ENCODE data around the gene TRABD2B.
A peak's percentile ranks its signal among the peaks of the same experiment; 100 is the strongest.

TRABD2B gene

DNA sequence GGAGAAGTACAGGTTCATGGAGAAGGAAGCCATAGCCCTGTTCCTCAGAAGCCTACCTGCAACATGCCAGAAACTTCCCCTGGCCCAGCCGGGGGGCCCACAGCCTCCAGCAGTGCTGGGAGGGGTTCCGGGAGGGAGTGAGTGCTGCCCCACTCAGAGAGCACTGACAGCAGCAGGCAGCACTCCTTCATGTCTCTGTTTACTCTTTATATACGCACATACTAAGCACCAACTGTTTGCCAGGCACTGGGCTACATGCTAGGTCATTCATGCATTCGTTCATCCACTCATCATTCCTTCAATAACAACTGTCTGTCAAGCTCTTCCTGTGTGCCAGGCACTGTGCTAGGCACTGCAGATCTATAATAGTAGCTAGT lies 120.6 kb downstream of the TRABD2B start:
- Histone ChIP-seq H3K9me3 (ENCODE audit: control insufficient read depth, low read length) (no peaks in the 10 kb centered on the region), H2AFZ (ENCODE audit: low read depth, low read length) (no peak overlapping the region), H3K23ac (ENCODE audit: low read length in 2 of 2) (no peak overlapping the region), H3K4me3 (ENCODE audit: insufficient read depth in 1 of 2, low read depth in 1 of 2, low read length in 2 of 2) (no peak overlapping the region), H3K14ac (ENCODE audit: low read length in 2 of 2) (no peak overlapping the region), H3K4me1 (ENCODE audit: control insufficient read depth, insufficient read depth, low read depth, low read length) (peaks cover 9% of the 10 kb centered on the region), H3K27me3 (ENCODE audit: control insufficient read depth in 1 of 2, insufficient read depth in 1 of 2, low read length in 2 of 2) (peaks cover 0 to 11% of the 10 kb centered on the region in 2 experiments), H3K18ac (ENCODE audit: low read depth in 1 of 2, low read length in 2 of 2) (no peak overlapping the region), H3K27ac (ENCODE audit: low read length, poor library complexity, severe bottlenecking) (no peak overlapping the region), H4K91ac (ENCODE audit: low read length) (no peak overlapping the region), H3K9ac (ENCODE audit: low read length) (no peak overlapping the region), H3K79me1 (replicated peaks; ENCODE audit: low read length, poor library complexity, severe bottlenecking) (no peaks in the 10 kb centered on the region), H2BK12ac (ENCODE audit: low read length in 2 of 2) (no peak overlapping the region), H2BK5ac (ENCODE audit: low read depth, low read length, poor library complexity, severe bottlenecking) (no peak overlapping the region), H2BK120ac (ENCODE audit: low read depth, low read length) (no peak overlapping the region), H3K4ac (ENCODE audit: low read depth in 1 of 2, low read length in 2 of 2) (no peak overlapping the region), H2AK5ac (ENCODE audit: low read length, severe bottlenecking) (no peak overlapping the region), H4K8ac (ENCODE audit: low read length) (no peak overlapping the region), H3K4me2 (ENCODE audit: low read length, poor library complexity, severe bottlenecking) (no peak overlapping the region), H2BK15ac (ENCODE audit: low read depth, poor library complexity, severe bottlenecking) (no peak overlapping the region), H3K36me3 (ENCODE audit: control insufficient read depth in 1 of 2, insufficient read depth in 2 of 2, low read depth in 1 of 2, low read length in 2 of 2) (no peaks in the 10 kb centered on the region)
- WGBS, result 72% methylated on average over 4 of the region's 4 CpGs
- no peak for DNase-seq

DNA sequence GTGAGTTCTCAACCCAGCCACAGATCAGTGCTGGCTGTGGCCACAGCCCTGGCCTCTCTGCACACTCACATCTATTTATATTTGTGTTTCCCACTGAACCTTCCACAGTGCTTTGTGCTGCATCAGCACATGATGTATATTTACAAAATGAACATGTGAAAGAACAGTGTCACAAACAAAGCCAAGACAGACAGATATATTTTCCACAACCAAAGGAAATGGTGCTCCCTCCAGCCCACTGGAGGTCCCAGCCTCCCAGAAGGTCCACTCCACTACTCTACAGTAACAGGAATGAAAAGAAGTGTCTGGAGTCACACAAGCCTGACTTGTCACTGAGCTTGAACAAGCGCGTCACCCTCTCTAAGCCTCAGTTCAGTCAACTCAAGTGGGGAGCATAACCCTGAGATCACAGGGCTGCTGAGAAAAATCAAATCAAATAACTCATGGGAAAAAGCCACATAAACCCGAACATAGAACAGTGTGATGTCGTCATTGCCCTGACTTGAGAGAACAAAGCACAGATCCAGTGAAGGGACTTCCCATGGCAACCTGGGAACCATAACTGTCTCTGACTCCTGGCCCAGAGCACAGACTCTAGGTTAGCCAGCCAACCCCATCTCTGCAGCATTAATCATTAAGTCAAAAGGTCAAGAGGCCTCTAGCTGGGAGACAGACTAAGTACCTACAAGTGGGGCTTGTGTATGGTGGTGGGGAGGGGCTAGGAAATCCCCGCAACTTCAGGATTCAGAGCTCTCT lies 121.2 kb downstream of the TRABD2B start:
- no peak overlapping the region for H3K9ac ChIP-seq (ENCODE audit: low read length)
- 13% methylated on average over 5 of the region's 5 CpGs for WGBS

DNA sequence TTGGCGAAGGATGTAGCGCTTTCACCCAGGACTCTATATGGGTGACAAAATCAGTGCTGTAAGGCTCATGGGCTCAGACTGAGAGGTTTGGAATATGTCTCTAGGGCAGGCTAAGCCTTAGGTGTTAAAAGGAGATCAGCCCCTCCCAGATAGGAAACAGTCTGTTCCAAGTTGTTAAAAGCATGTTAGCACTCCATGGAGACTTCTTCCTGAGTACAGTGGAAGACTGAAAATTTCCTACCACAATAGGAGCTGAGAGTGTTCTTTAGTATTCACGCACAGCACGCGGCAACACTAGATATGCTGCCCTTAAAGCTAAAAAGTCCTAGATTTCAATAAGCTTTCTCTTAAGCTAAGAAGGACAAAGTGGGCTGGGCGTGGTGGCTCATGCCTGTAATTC lies 122.1 kb downstream of the TRABD2B start:
- no peaks in the 10 kb centered on the region for H3K9me3 ChIP-seq (ENCODE audit: control insufficient read depth, low read length)
- no peak overlapping the region for H2AFZ ChIP-seq (ENCODE audit: low read depth, low read length)
- no peak for DNase-seq
- no peak overlapping the region for H4K91ac ChIP-seq (ENCODE audit: low read length)
- no peak overlapping the region for H2AK5ac ChIP-seq (ENCODE audit: low read length, severe bottlenecking)
- no peak overlapping the region for H3K14ac ChIP-seq (ENCODE audit: low read length in 2 of 2)
- H3K18ac ChIP-seq (ENCODE audit: low read depth in 1 of 2, low read length in 2 of 2), result no peak overlapping the region
- WGBS, result 83% methylated on average over 6 of the region's 6 CpGs
- H3K36me3 ChIP-seq (ENCODE audit: control insufficient read depth in 1 of 2, insufficient read depth in 2 of 2, low read depth in 1 of 2, low read length in 2 of 2), result no peaks in the 10 kb centered on the region
- H2BK5ac ChIP-seq (ENCODE audit: low read depth, low read length, poor library complexity, severe bottlenecking), result no peak overlapping the region
- H2BK15ac ChIP-seq (ENCODE audit: low read depth, poor library complexity, severe bottlenecking), result no peak overlapping the region
- H3K23ac ChIP-seq (ENCODE audit: low read length in 2 of 2), result no peak overlapping the region
- H3K79me1 ChIP-seq (replicated peaks; ENCODE audit: low read length, poor library complexity, severe bottlenecking), result no peaks in the 10 kb centered on the region
- H3K27ac ChIP-seq (ENCODE audit: low read length, poor library complexity, severe bottlenecking), result no peak overlapping the region
- no peak overlapping the region for H3K9ac ChIP-seq (ENCODE audit: low read length)
- H3K4ac ChIP-seq (ENCODE audit: low read depth in 1 of 2, low read length in 2 of 2), result no peak overlapping the region
- no peak overlapping the region for H2BK120ac ChIP-seq (ENCODE audit: low read depth, low read length)
- no peak overlapping the region for H4K8ac ChIP-seq (ENCODE audit: low read length)
- peaks cover 12% of the 10 kb centered on the region for H3K4me1 ChIP-seq (ENCODE audit: control insufficient read depth, insufficient read depth, low read depth, low read length)
- no peak overlapping the region for H3K4me3 ChIP-seq (ENCODE audit: insufficient read depth in 1 of 2, low read depth in 1 of 2, low read length in 2 of 2)
- peaks cover 0 to 19% of the 10 kb centered on the region in 2 experiments for H3K27me3 ChIP-seq (ENCODE audit: control insufficient read depth in 1 of 2, insufficient read depth in 1 of 2, low read length in 2 of 2)
- H3K4me2 ChIP-seq (ENCODE audit: low read length, poor library complexity, severe bottlenecking), result no peak overlapping the region
- H2BK12ac ChIP-seq (ENCODE audit: low read length in 2 of 2), result no peak overlapping the region

More for the DNA sequence above, 121.2 kb downstream of the TRABD2B start:
- peaks cover 0 to 11% of the 10 kb centered on the region in 2 experiments for H3K27me3 ChIP-seq (ENCODE audit: control insufficient read depth in 1 of 2, insufficient read depth in 1 of 2, low read length in 2 of 2)
- no peak overlapping the region for H2AK5ac ChIP-seq (ENCODE audit: low read length, severe bottlenecking)
- no peak overlapping the region for H2BK120ac ChIP-seq (ENCODE audit: low read depth, low read length)
- H3K18ac ChIP-seq (ENCODE audit: low read depth in 1 of 2, low read length in 2 of 2), result no peak overlapping the region
- H2BK15ac ChIP-seq (ENCODE audit: low read depth, poor library complexity, severe bottlenecking), result no peak overlapping the region
- no peak overlapping the region for H2AFZ ChIP-seq (ENCODE audit: low read depth, low read length)
- no peak overlapping the region for H2BK5ac ChIP-seq (ENCODE audit: low read depth, low read length, poor library complexity, severe bottlenecking)
- no peaks in the 10 kb centered on the region for H3K9me3 ChIP-seq (ENCODE audit: control insufficient read depth, low read length)
- no peaks in the 10 kb centered on the region for H3K79me1 ChIP-seq (replicated peaks; ENCODE audit: low read length, poor library complexity, severe bottlenecking)
- H3K4me3 ChIP-seq (ENCODE audit: insufficient read depth in 1 of 2, low read depth in 1 of 2, low read length in 2 of 2), result no peak overlapping the region
- no peak overlapping the region for H3K4ac ChIP-seq (ENCODE audit: low read depth in 1 of 2, low read length in 2 of 2)
- H3K36me3 ChIP-seq (ENCODE audit: control insufficient read depth in 1 of 2, insufficient read depth in 2 of 2, low read depth in 1 of 2, low read length in 2 of 2), result no peaks in the 10 kb centered on the region
- no peak overlapping the region for H4K91ac ChIP-seq (ENCODE audit: low read length)
- no peak overlapping the region for H4K8ac ChIP-seq (ENCODE audit: low read length)
- no peak overlapping the region for H3K27ac ChIP-seq (ENCODE audit: low read length, poor library complexity, severe bottlenecking)
- H3K14ac ChIP-seq (ENCODE audit: low read length in 2 of 2), result no peak overlapping the region
- no peak overlapping the region for H2BK12ac ChIP-seq (ENCODE audit: low read length in 2 of 2)
- no peak overlapping the region for H3K23ac ChIP-seq (ENCODE audit: low read length in 2 of 2)
- H3K4me1 ChIP-seq (ENCODE audit: control insufficient read depth, insufficient read depth, low read depth, low read length), result peaks cover 12% of the 10 kb centered on the region
- DNase-seq, result peak; percentile 61
- H3K4me2 ChIP-seq (ENCODE audit: low read length, poor library complexity, severe bottlenecking), result no peak overlapping the region

DNA sequence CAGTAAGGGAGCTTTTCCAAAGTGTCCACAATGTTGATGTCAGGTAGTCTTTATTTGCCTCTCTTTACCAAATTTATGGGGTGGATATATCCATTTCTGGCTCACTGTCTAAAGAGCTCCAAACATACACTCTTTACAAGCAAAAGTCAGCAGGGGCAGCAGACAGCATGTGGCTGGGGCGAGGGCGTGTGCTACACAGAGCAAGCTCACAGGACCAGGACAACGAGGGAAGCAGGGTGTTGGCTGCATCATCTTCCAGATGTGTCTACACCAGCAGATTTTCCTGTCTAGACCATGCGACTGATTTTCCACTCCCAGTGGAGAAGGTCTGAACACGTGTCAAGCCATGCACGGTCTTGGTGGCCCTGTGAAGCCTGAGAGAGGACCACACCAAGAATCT lies 123.8 kb downstream of the TRABD2B start:
- Histone ChIP-seq H2AFZ (ENCODE audit: low read depth, low read length) (no peak overlapping the region), H3K27me3 (ENCODE audit: control insufficient read depth in 1 of 2, insufficient read depth in 1 of 2, low read length in 2 of 2) (peaks cover 0 to 20% of the 10 kb centered on the region in 2 experiments), H2AK5ac (ENCODE audit: low read length, severe bottlenecking) (no peak overlapping the region), H4K8ac (ENCODE audit: low read length) (no peak overlapping the region), H3K9ac (ENCODE audit: low read length) (no peak overlapping the region), H3K23ac (ENCODE audit: low read length in 2 of 2) (no peak overlapping the region), H3K4me3 (ENCODE audit: insufficient read depth in 1 of 2, low read depth in 1 of 2, low read length in 2 of 2) (no peak overlapping the region), H2BK120ac (ENCODE audit: low read depth, low read length) (no peak overlapping the region), H3K14ac (ENCODE audit: low read length in 2 of 2) (no peak overlapping the region), H3K9me3 (ENCODE audit: control insufficient read depth, low read length) (no peaks in the 10 kb centered on the region), H3K4me2 (ENCODE audit: low read length, poor library complexity, severe bottlenecking) (no peak overlapping the region), H4K91ac (ENCODE audit: low read length) (no peak overlapping the region), H2BK5ac (ENCODE audit: low read depth, low read length, poor library complexity, severe bottlenecking) (no peak overlapping the region), H3K4ac (ENCODE audit: low read depth in 1 of 2, low read length in 2 of 2) (no peak overlapping the region), H2BK15ac (ENCODE audit: low read depth, poor library complexity, severe bottlenecking) (no peak overlapping the region), H3K27ac (ENCODE audit: low read length, poor library complexity, severe bottlenecking) (no peak overlapping the region), H3K18ac (ENCODE audit: low read depth in 1 of 2, low read length in 2 of 2) (no peak overlapping the region), H2BK12ac (ENCODE audit: low read length in 2 of 2) (no peak overlapping the region), H3K36me3 (ENCODE audit: control insufficient read depth in 1 of 2, insufficient read depth in 2 of 2, low read depth in 1 of 2, low read length in 2 of 2) (no peaks in the 10 kb centered on the region), H3K4me1 (ENCODE audit: control insufficient read depth, insufficient read depth, low read depth, low read length) (peaks cover 12% of the 10 kb centered on the region), H3K79me1 (replicated peaks; ENCODE audit: low read length, poor library complexity, severe bottlenecking) (no peaks in the 10 kb centered on the region)
- no peak for DNase-seq
- WGBS, result 87% methylated on average over 6 of the region's 6 CpGs
